ENCODE measurements around the gene PRRC2C.

Gene PRRC2C

GRCh38 chr1:171477804-171478203 lies 7.5 kb upstream of the PRRC2C start:
- peak in 1 of 2 experiments; percentile 13 for DNase-seq (ENCODE audit: low read depth in 1 of 2, low spot score in 1 of 2)
- in situ Hi-C loops (cut with HindIII; ENCODE audit: low pct_unique_long_range_greater_than_20kb, low sequenced_read_pairs): no loop called here
- no peak for TF ChIP-seq JUND (IDR thresholded peaks at IDR 0.05; ENCODE audit: low read depth)

DNA sequence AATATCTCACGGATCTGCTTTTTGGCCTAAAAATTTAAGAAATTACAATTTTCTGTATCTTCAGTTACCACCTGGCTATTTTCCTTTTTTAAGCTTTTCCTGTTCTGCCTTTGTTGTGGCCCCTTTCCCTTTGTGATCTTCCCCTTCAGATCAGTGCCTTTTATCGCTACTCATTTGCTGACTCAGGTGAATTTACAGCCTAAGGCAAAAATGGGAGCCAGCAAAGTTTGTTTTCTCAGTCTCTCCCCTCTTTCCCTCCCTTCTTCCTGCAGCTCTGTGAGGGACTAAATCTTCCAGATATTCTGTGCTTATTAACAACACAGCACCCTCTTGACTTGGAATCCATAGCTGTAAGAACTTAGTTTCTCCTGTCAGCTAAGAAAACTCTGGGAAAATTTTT lies 5.3 kb upstream of the PRRC2C start:
- in situ Hi-C loops (cut with HindIII; ENCODE audit: low pct_unique_long_range_greater_than_20kb, low sequenced_read_pairs): no loop called here
- no peak for TF ChIP-seq JUND (IDR thresholded peaks at IDR 0.05; ENCODE audit: low read depth)
- DNase-seq (ENCODE audit: low read depth in 1 of 2, low spot score in 1 of 2): no peak

- no peak for TF ChIP-seq JUND (IDR thresholded peaks at IDR 0.05; ENCODE audit: low read depth)
- no peak for DNase-seq (ENCODE audit: low read depth in 1 of 2, low spot score in 1 of 2)
- in situ Hi-C loops (cut with HindIII; ENCODE audit: low pct_unique_long_range_greater_than_20kb, low sequenced_read_pairs): no loop called here
These were observed 463 bp upstream of the PRRC2C start for GRCh38 chr1:171484760-171485374.

DNA sequence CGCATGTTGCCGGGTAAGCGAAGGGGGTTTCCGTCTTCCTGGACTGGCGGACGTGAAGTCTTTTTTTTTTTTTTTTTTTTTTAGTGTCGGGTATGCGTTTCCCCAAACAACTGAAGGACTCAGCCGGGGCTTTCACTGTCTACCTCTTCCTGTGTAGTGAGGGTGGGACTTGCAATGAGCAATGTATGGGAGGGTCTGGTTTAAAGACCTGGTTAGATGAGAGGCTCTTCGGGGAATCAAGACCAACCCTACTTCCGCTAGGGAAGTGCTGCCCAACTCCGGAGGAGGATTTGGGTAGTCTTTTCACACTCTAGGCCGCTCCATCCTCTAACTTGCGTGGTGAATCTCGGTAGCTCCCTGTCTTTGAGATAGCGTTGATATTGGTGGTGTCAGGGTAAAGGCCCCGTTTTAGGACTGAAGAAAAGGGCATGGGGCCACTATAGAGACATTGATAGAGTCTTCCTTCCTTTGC lies 754 bp downstream of the PRRC2C start:
- in situ Hi-C loops (cut with HindIII; ENCODE audit: low pct_unique_long_range_greater_than_20kb, low sequenced_read_pairs): no loop called here
- no peak for TF ChIP-seq JUND (IDR thresholded peaks at IDR 0.05; ENCODE audit: low read depth)

GRCh38 chr1:171487038-171487437 lies 1.7 kb downstream of the PRRC2C start:
- DNase-seq (ENCODE audit: low read depth in 1 of 2, low spot score in 1 of 2): no peak
- in situ Hi-C loops (cut with HindIII; ENCODE audit: low pct_unique_long_range_greater_than_20kb, low sequenced_read_pairs): no loop called here
- TF ChIP-seq JUND (IDR thresholded peaks at IDR 0.05; ENCODE audit: low read depth): no peak

More for the DNA sequence above, 754 bp downstream of the PRRC2C start:
- DNase-seq (ENCODE audit: low read depth in 1 of 2, low spot score in 1 of 2): peak in 1 of 2 experiments; percentile 44

DNA sequence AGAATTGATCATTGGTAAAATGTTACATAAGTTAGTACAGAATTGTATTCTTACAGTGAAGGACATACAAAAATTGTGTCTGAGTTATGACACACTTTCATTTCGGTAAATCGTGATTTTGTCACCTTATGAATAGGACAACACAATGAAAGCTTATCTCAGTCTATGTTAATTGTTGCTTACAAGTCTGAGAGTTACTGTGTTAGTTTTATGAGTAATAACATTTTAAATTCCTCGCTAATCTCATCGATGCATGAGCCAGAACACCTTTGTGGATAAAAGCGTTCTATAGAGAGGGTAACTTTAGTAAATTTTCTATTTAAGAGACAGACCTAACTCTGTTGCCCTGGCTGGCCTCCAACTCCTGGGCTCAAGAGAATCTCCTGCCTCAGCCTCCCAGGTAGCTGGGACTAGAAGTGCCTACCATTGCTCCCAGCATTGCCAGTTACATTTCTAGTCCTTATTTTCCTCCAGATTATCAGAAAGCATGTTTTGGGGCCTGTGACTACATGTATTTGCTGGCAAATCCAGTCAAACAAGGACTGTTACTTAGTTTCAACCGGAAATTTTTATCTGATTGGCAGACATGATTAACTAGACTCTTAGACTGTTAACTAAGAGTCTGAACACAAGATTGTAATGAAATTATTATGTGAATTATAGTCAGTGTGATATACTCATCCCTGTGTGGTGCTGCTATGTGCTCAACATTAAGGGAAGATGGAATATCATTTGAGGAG lies 3.0 kb downstream of the PRRC2C start:
- DNase-seq (ENCODE audit: low read depth in 1 of 2, low spot score in 1 of 2): peak in 1 of 2 experiments; percentile 64
- peak; percentile 12; the same call in 1 of the 2 replicates for TF ChIP-seq JUND (IDR thresholded peaks at IDR 0.05; ENCODE audit: low read depth)
- in situ Hi-C loops (cut with HindIII; ENCODE audit: low pct_unique_long_range_greater_than_20kb, low sequenced_read_pairs): no loop called here

DNA sequence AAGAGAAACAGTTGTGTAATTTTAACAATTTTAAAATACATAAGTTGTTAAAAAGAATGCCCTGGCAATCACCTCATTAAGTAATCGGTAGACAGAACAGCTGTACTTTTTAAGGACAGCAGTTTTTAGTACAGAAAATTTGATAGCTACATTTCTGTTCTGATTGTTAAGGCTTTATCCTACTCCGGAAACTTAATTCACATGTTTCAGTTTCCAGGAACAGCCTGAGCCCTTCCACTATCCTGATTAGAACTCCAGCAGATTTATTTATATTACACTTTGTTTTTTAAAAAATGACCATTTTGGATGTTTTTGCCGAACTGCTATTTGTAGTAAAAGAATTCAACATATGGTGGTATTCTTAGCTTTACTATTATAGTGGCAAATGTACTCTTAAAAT lies 8.7 kb downstream of the PRRC2C start:
- in situ Hi-C loops (cut with HindIII; ENCODE audit: low pct_unique_long_range_greater_than_20kb, low sequenced_read_pairs): no loop called here
- no peak for DNase-seq (ENCODE audit: low read depth in 1 of 2, low spot score in 1 of 2)
- TF ChIP-seq JUND (IDR thresholded peaks at IDR 0.05; ENCODE audit: low read depth): no peak

DNA sequence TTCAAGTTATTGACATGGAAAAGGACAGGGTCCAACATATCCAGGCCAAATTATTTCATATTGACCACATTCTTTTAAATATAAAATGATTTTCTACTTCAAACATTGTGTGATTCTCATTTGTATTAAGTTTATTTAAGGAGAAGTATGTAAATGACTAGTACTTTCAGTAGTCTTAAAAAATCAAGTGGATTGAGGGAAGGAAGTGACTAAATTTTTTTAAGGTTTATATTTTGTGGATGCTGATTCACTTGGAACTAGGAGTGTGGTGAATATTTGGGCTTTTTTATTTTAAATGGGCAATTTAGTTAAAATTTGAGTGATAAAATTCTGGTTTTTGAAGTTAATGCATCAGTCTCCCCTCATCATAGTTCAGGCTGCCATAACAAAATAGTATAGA lies 10.1 kb downstream of the PRRC2C start:
- DNase-seq (ENCODE audit: low read depth in 1 of 2, low spot score in 1 of 2): no peak
- in situ Hi-C loops (cut with HindIII; ENCODE audit: low pct_unique_long_range_greater_than_20kb, low sequenced_read_pairs): no loop called here
- TF ChIP-seq JUND (IDR thresholded peaks at IDR 0.05; ENCODE audit: low read depth): no peak

DNA sequence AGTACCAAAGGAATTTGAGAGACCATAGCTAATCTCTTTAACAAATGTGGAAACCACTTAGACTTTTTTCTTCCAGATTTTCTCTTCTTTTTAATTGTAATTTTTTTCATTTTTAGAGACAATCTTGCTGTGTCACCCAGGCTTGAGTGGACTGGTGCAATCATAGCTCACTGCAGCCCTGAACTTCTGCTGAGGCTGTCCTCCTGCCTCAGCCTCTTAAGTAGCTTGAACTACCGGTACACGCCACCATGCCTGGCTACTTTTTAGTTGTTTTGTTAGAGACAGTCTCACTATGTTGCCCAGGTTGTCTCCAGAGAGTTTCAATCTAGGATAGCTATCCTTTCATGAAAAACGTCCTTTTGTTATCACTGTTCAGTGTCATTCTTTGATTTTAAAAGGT lies 15.0 kb downstream of the PRRC2C start:
- DNase-seq (ENCODE audit: low read depth in 1 of 2, low spot score in 1 of 2): no peak
- TF ChIP-seq JUND (IDR thresholded peaks at IDR 0.05; ENCODE audit: low read depth): no peak
- in situ Hi-C loops (cut with HindIII; ENCODE audit: low pct_unique_long_range_greater_than_20kb, low sequenced_read_pairs): no loop called here

- in situ Hi-C loops (cut with HindIII; ENCODE audit: low pct_unique_long_range_greater_than_20kb, low sequenced_read_pairs): no loop called here
- TF ChIP-seq JUND (IDR thresholded peaks at IDR 0.05; ENCODE audit: low read depth): no peak
These were observed 15.5 kb downstream of the PRRC2C start for GRCh38 chr1:171500803-171501202.

GRCh38 chr1:171501305-171502024 lies 16.1 kb downstream of the PRRC2C start:
- no peak for TF ChIP-seq JUND (IDR thresholded peaks at IDR 0.05; ENCODE audit: low read depth)
- in situ Hi-C loops (cut with HindIII; ENCODE audit: low pct_unique_long_range_greater_than_20kb, low sequenced_read_pairs): no loop called here
- no peak for DNase-seq (ENCODE audit: low read depth in 1 of 2, low spot score in 1 of 2)

More at GRCh38 chr1:171500803-171501202, 15.5 kb downstream of the PRRC2C start:
- DNase-seq (ENCODE audit: low read depth in 1 of 2, low spot score in 1 of 2): no peak

DNA sequence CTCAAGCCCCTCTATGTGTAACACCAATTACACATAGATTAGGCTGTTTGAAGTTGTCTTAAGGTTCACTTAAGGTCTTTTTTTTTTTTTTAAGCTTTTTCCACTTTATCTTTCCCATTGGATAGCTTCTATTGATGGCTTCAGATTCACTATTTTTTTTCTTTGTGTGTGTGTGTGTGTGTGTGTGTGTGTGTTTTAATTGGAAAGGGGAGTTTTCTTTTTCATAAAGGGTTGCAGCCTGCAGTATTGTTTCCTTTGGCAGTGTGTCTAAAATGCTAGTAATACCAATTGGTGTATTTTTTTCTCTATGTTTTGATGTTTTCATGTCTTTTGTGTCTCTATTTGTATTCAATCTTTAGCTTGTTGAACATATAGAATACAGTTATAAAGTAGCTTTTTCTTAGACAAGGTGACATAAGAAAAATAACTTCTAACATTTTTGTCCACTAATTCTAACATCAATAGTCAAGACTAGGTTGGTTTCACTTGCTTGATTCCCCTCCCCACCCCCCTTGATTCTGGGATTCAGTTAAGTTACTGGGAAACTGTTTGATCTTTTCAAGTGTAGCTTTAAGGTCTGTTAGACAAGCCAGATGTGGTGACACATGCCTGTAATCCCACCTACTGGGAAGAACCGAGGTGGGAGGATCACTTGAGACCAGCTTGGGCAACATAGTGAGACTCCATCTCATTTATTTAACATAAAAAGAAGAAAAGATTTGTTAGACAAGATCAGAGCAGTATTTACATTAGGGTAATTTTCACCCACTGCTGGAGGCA lies 21.4 kb downstream of the PRRC2C start:
- no peak for DNase-seq (ENCODE audit: low read depth in 1 of 2, low spot score in 1 of 2)
- in situ Hi-C loops (cut with HindIII; ENCODE audit: low pct_unique_long_range_greater_than_20kb, low sequenced_read_pairs): no loop called here
- no peak for TF ChIP-seq JUND (IDR thresholded peaks at IDR 0.05; ENCODE audit: low read depth)
